ENCODE data around the gene UTP25. TPM values are rescaled to one million over a fixed set of nuclear protein-coding genes. Genes with fewer than 3 reads are reported as not detected.

The UTP25 gene
- total and polyA plus RNA-seq, 2 donors (not counting 3 experiments of a cell fraction or from before 2014, with no cell fraction given), result 6.6 to 11.7 TPM

DNA sequence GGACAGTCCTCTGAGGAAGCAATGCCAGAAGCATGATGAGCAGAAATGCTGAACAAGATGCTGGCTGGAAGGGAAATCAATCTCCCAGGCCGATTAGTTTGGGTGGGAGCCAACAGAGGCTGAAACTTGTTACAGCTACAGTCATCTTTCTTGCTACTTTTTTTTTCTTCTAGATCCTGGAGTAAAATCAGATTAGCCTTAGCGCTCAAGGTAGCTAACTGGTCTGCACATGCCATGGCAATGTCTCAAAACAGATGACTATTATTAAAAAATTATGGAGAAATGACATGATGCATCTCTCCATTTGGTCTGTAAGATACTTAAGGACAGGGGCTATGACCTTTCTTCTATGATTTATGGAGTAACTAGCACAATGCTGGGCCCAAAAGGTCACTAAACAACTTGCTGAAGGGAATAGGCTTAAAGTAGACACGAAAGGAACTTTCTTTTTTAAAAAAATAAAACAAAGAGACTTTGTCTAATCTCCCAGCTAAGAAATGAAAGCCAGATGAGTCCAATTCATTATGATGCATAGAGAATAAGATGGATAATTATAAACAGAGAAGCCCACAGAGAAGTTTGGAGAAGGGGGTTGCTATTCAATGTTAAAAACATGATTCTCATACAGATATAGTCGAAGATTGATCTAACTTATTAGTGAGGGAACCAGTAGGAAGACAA, 42.5 kb downstream of the UTP25 start:
- TF ChIP-seq POLR2A (IDR thresholded peaks at IDR 0.05; ENCODE audit: low read depth, low read length), result no peak
- TF ChIP-seq POLR2AphosphoS5 (IDR thresholded peaks at IDR 0.05; ENCODE audit: insufficient read depth, low read depth, low read length), result no peak
- no peak for TF ChIP-seq JUN (IDR thresholded peaks at IDR 0.05; ENCODE audit: borderline replicate concordance, insufficient read depth, insufficient read length, low read depth)
- TF ChIP-seq, protein P1, sequence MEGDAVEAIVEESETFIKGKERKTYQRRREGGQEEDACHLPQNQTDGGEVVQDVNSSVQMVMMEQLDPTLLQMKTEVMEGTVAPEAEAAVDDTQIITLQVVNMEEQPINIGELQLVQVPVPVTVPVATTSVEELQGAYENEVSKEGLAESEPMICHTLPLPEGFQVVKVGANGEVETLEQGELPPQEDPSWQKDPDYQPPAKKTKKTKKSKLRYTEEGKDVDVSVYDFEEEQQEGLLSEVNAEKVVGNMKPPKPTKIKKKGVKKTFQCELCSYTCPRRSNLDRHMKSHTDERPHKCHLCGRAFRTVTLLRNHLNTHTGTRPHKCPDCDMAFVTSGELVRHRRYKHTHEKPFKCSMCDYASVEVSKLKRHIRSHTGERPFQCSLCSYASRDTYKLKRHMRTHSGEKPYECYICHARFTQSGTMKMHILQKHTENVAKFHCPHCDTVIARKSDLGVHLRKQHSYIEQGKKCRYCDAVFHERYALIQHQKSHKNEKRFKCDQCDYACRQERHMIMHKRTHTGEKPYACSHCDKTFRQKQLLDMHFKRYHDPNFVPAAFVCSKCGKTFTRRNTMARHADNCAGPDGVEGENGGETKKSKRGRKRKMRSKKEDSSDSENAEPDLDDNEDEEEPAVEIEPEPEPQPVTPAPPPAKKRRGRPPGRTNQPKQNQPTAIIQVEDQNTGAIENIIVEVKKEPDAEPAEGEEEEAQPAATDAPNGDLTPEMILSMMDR (IDR thresholded peaks at IDR 0.05; ENCODE audit: extremely low read depth in 1 of 2, insufficient read depth in 1 of 2, low read depth in 1 of 2, low read length in 2 of 2), result no peak
- TF ChIP-seq MYC (IDR thresholded peaks at IDR 0.05; ENCODE audit: low read depth, low read length), result no peak
- TF ChIP-seq EZH2 (IDR thresholded peaks at IDR 0.05; ENCODE audit: borderline replicate concordance, low read depth, low read length, severe bottlenecking), result no peak
- TF ChIP-seq, protein P2, sequence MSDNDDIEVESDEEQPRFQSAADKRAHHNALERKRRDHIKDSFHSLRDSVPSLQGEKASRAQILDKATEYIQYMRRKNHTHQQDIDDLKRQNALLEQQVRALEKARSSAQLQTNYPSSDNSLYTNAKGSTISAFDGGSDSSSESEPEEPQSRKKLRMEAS (IDR thresholded peaks at IDR 0.05; ENCODE audit: insufficient read depth, insufficient read length), result no peak
- no peak for TF ChIP-seq FOS (IDR thresholded peaks at IDR 0.05; ENCODE audit: borderline replicate concordance, insufficient read depth, low read length)
- TF ChIP-seq GATA2 (IDR thresholded peaks at IDR 0.05; ENCODE audit: insufficient read depth, insufficient read length, low read depth, low read length), result no peak
- ChIA-PET POLR2A (interaction anchor here (0.6 kb wide), 1 partner anchor 45 kb away, joined by 3 read pairs; no protein-coding TSS in a partner anchor), CTCF (interaction anchor here (1.0 to 2.0 kb wide), 3 partner anchors 10 to 25 kb away, joined by 3 to 10 read pairs (median 3); no protein-coding TSS in a partner anchor)
- peaks cover 2 to 9% of the 10 kb centered on the region in 2 experiments for H3K27me3 ChIP-seq (ENCODE audit: control insufficient read depth in 2 of 2, insufficient read depth in 2 of 2, low read length in 2 of 2)
- intact Hi-C loops (cut with micrococcal nuclease) (no loop called here), dilution Hi-C loops (cut with MboI; ENCODE audit: extremely low pct_ligation_motif_present, low sequenced_read_pairs) (no loop called here)
- H4K20me1 ChIP-seq (replicated peaks; ENCODE audit: control insufficient read depth, extremely low read depth, insufficient read depth, low read length), result no peaks in the 10 kb centered on the region
- H3K36me3 ChIP-seq (ENCODE audit: control insufficient read depth in 2 of 2, extremely low read depth in 1 of 2, insufficient read depth in 2 of 2, low read length in 2 of 2), result no peaks in the 10 kb centered on the region
- H3K4me3 ChIP-seq (replicated peaks in 1 of 3; ENCODE audit: insufficient read depth in 1 of 3, low read depth in 1 of 3, low read length in 3 of 3), result no peak overlapping the region
- H3K27ac ChIP-seq (ENCODE audit: insufficient read depth, low read depth, low read length), result no peak overlapping the region
- H3K9me3 ChIP-seq (replicated peaks; ENCODE audit: control insufficient read depth, insufficient read depth, low read length), result no peaks in the 10 kb centered on the region
- BruUV-seq (replicated peaks), result no TSS peak
- H2AFZ ChIP-seq (ENCODE audit: low read depth, low read length), result no peak overlapping the region
- H3K9me1 ChIP-seq (replicated peaks; ENCODE audit: control insufficient read depth, extremely low read depth, insufficient read depth, low read length), result no peaks in the 10 kb centered on the region
- FAIRE-seq (no peak), DNase-seq (ENCODE audit: low read depth, low spot score) (no peak)
- no peak overlapping the region for H3K4me2 ChIP-seq (ENCODE audit: insufficient read depth, low read length)
- no peaks in the 10 kb centered on the region for H3K79me2 ChIP-seq (ENCODE audit: control insufficient read depth, insufficient read depth, low read length)
- H3K9ac ChIP-seq (replicated peaks; ENCODE audit: extremely low read depth, insufficient read depth, low read length), result no peak overlapping the region
- peaks cover 13% of the 10 kb centered on the region for H3K4me1 ChIP-seq (ENCODE audit: control insufficient read depth, extremely low read depth, insufficient read depth, low read length)

All from endothelial cell of umbilical vein (primary cell).